A549 (cell line): ENCODE data around the gene ADGRE1.

Experiments
- CTCF ChIP-seq: fragments of >200 bp; sonication (Bioruptor Twin); formaldehyde crosslinking; IDR thresholded peaks from 3 replicates; pipeline ENCODE4 v1.5.1; 2016
- EP300 ChIP-seq, 2 experiments: fragments of >200 bp; sonication (Bioruptor Twin); formaldehyde crosslinking; IDR thresholded peaks; 2 replicates in 1 of 2; 3 replicates in 1 of 2; pipeline ENCODE4 v1.6.1; 2016 to 2017
- FOSL2 ChIP-seq, 2 experiments: fragments of 450-650 bp in 1 of 2; fragments of >200 bp in 1 of 2; sonication (Bioruptor Twin) in 1 of 2; formaldehyde crosslinking; IDR thresholded peaks; 2 replicates each; pipeline versions ENCODE4 v1.5.0 to v1.6.1; 2016 to 2020; ENCODE audit warnings: mild to moderate bottlenecking in 1 of 2, moderate library complexity in 1 of 2
- HDAC2 ChIP-seq: fragments of 200-600 bp; sonication (generic); IDR thresholded peaks from 2 replicates; pipeline ENCODE4 v1.6.1; 2016
- HOXA7 ChIP-seq: fragments of 250-450 bp; sonication (Bioruptor Pico); IDR thresholded peaks from 2 replicates; pipeline ENCODE4 v1.5.0; 2020; ENCODE audit warnings: mild to moderate bottlenecking, moderate library complexity
- JUN ChIP-seq, 2 experiments: fragments of >200 bp; sonication (Bioruptor Twin); formaldehyde crosslinking; IDR thresholded peaks; 2 replicates in 1 of 2; 3 replicates in 1 of 2; pipeline ENCODE4 v1.6.1; 2016 to 2017
- KDM1A ChIP-seq: fragments of 200-600 bp; sonication (generic); IDR thresholded peaks from 2 replicates; pipeline ENCODE4 v1.6.1; 2016; ENCODE audit warnings: low read depth, mild to moderate bottlenecking
- KDM5A ChIP-seq: fragments of 200-600 bp; sonication (generic); IDR thresholded peaks from 2 replicates; pipeline ENCODE4 v1.6.1; 2016; ENCODE audit warnings: antibody characterized with exemption, mild to moderate bottlenecking
- MAX ChIP-seq: IDR thresholded peaks from 2 replicates; pipeline ENCODE4 v1.6.1; 2012
- POLR2A ChIP-seq: IDR thresholded peaks from 2 replicates; pipeline ENCODE4 v1.6.1; 2012; ENCODE audit warnings: mild to moderate bottlenecking, low read length
- RARB ChIP-seq: fragments of 250-450 bp; sonication (Bioruptor Pico); IDR thresholded peaks from 2 replicates; pipeline ENCODE4 v1.8.0; 2021; ENCODE audit warnings: mild to moderate bottlenecking, moderate library complexity
- RCOR1 ChIP-seq: fragments of 150-350 bp; IDR thresholded peaks from 2 replicates; pipeline ENCODE4 v1.6.1; 2014; ENCODE audit warnings: antibody characterized with exemption, low read length, low read depth
- RFX5 ChIP-seq: fragments of 450-650 bp; IDR thresholded peaks from 2 replicates; pipeline ENCODE4 v1.7.1; 2014; ENCODE audit warnings: antibody characterized with exemption, mild to moderate bottlenecking, moderate library complexity

GRCh38 chr19:6849876-6850275 lies 37.5 kb upstream of the ADGRE1 start:
- TF ChIP-seq RARB (CRISPR knock-in tag) (no peak), EP300 (IDR thresholded peaks at IDR 0.05) (no peak), CTCF (no peak), KDM1A (no peak), RFX5 (no peak), JUN (IDR thresholded peaks at IDR 0.05) (no peak), HOXA7 (no peak), MAX (no peak), POLR2A (no peak), HDAC2 (no peak), RCOR1 (no peak), FOSL2 (IDR thresholded peaks at IDR 0.05) (no peak), FOSL2 (CRISPR knock-in tag; IDR thresholded peaks at IDR 0.05) (no peak), KDM5A (no peak)
